ENCODE measurements around the gene MARCHF4.
"Not testable (repeated sequence)": the region's sequence is repeated elsewhere in the genome, so short reads cannot be mapped to it uniquely, and the experiment has no call there.

The MARCHF4 gene

GRCh38 chr2:216392018-216392562 lies 19.8 kb upstream of the MARCHF4 start:
- DNase-seq (ENCODE audit: low read depth): no peak

- peak; percentile 42 for DNase-seq (ENCODE audit: low read depth)
These were observed 19.1 kb upstream of the MARCHF4 start for GRCh38 chr2:216391401-216391800.

- DNase-seq (ENCODE audit: low read depth): no peak
These were observed 17.3 kb upstream of the MARCHF4 start for GRCh38 chr2:216389570-216389969.

GRCh38 chr2:216388046-216388884 lies 16.0 kb upstream of the MARCHF4 start:
- no peak for DNase-seq (ENCODE audit: low read depth)

GRCh38 chr2:216387262-216387661 lies 15.0 kb upstream of the MARCHF4 start:
- DNase-seq (ENCODE audit: low read depth): no peak

GRCh38 chr2:216385478-216385877 lies 13.2 kb upstream of the MARCHF4 start:
- no peak for DNase-seq (ENCODE audit: low read depth)

- DNase-seq (ENCODE audit: low read depth): not testable (repeated sequence)
These were observed 12.1 kb upstream of the MARCHF4 start for GRCh38 chr2:216384409-216384808.

- DNase-seq (ENCODE audit: low read depth): no peak
These were observed 7.7 kb upstream of the MARCHF4 start for GRCh38 chr2:216379977-216380376.

- DNase-seq (ENCODE audit: low read depth): no peak
These were observed 3.0 kb upstream of the MARCHF4 start for GRCh38 chr2:216375286-216375685.

GRCh38 chr2:216373896-216374295 lies 1.6 kb upstream of the MARCHF4 start:
- DNase-seq (ENCODE audit: low read depth): no peak

GRCh38 chr2:216372761-216373291 lies 543 bp upstream of the MARCHF4 start:
- peak; percentile 86 for DNase-seq (ENCODE audit: low read depth)

GRCh38 chr2:216370961-216371712 lies 1.1 kb downstream of the MARCHF4 start:
- no peak for DNase-seq (ENCODE audit: low read depth)

GRCh38 chr2:216369821-216370220 lies 2.5 kb downstream of the MARCHF4 start:
- no peak for DNase-seq (ENCODE audit: low read depth)

- no peak for DNase-seq (ENCODE audit: low read depth)
These were observed 5.4 kb downstream of the MARCHF4 start for GRCh38 chr2:216366777-216367471.

- DNase-seq (ENCODE audit: low read depth): no peak
These were observed 6.8 kb downstream of the MARCHF4 start for GRCh38 chr2:216365518-216365917.

- DNase-seq (ENCODE audit: low read depth): no peak
These were observed 9.1 kb downstream of the MARCHF4 start for GRCh38 chr2:216363221-216363620.

GRCh38 chr2:216362730-216363129 lies 9.6 kb downstream of the MARCHF4 start:
- DNase-seq (ENCODE audit: low read depth): peak; percentile 36

GRCh38 chr2:216355711-216356110 lies 16.6 kb downstream of the MARCHF4 start:
- no peak for DNase-seq (ENCODE audit: low read depth)

GRCh38 chr2:216354306-216354705 lies 18.0 kb downstream of the MARCHF4 start:
- DNase-seq (ENCODE audit: low read depth): no peak

GRCh38 chr2:216352653-216353270 lies 19.5 kb downstream of the MARCHF4 start:
- DNase-seq (ENCODE audit: low read depth): no peak

- DNase-seq (ENCODE audit: low read depth): no peak
These were observed 20.9 kb downstream of the MARCHF4 start for GRCh38 chr2:216351172-216351925.
